Left renal pelvis (tissue), 4 donors: ENCODE results near the gene CHP2. TPM values are rescaled to one million over a fixed set of nuclear protein-coding genes. Genes with fewer than 3 reads are reported as not detected.

ENCODE experiments used
- DNase-seq, 4 donors: peaks; one replicate each; pipeline ENCODE4 v3.0.0-alpha.2; 2013; ENCODE audit warnings: low read depth in 4 of 4, low spot score in 3 of 4
- polyA plus RNA-seq, 4 donors: library from polyadenylated mRNA; unstranded; fragments of 120-200 nt; gene quantifications; one replicate each; pipeline ENCODE4 v1.2.1, GENCODE V29; 2013; ENCODE audit not compliant: insufficient read length in 4 of 4

CHP2 gene
- polyA plus RNA-seq, 4 donors, result 0.45 to 1.8 (median 1.1) TPM

GRCh38 chr16:23803591-23804123 is 48.8 kb downstream of the CHP2 start:
- no peak for DNase-seq

DNA sequence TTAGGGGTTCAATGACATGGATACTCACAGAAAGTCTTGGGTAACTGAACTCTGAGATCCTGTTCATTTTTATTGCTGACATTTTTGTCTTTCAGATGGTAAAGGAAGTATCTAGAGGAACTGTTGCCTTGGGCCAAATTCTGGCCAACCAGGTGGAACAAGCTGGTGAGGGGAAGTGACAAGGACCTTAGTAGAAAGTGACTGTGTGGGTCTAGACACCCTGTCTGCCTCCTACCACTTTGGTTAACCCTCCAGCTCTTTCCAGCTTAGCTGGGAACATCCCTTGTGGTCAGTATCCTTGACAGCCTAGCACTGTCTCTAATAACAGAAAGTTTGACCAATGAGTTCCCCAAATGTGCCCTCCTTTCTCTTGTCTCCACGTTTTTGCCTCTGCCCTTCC is 52.2 kb downstream of the CHP2 start:
- no peak for DNase-seq

Other genes starting within 250 kb of the CHP2 start
- gene GGA2, start 244.5 kb upstream of the CHP2 start, polyA plus RNA-seq, result 100 to 1,000 TPM in 3 of 4 donors, 10 to 100 TPM in 1; 96.1 to 159 (median 140) TPM
- gene EARS2, start 197.7 kb upstream of the CHP2 start, polyA plus RNA-seq, result 10 to 100 TPM; 20.4 to 28.6 (median 25.7) TPM
- 10 to 100 TPM; 72.9 to 77.5 (median 74.1) TPM for gene UBFD1, start 197.3 kb upstream of the CHP2 start, polyA plus RNA-seq
- 10 to 100 TPM; 69.9 to 99.6 (median 90.7) TPM for gene NDUFAB1, start 158.7 kb upstream of the CHP2 start, polyA plus RNA-seq
- gene PALB2, start 113.7 kb upstream of the CHP2 start, polyA plus RNA-seq, result 10 to 100 TPM; 13.4 to 21.7 (median 20.5) TPM
- 10 to 100 TPM; 48.9 to 74.1 (median 70.6) TPM for gene DCTN5, start 113.6 kb upstream of the CHP2 start, polyA plus RNA-seq
- gene PLK1, start 76.1 kb upstream of the CHP2 start, polyA plus RNA-seq, result 10 to 100 TPM; 19.4 to 27.9 (median 25.4) TPM
- 1 to 10 TPM in 1 of 4 donors, under 1 TPM in 3; 0.10 to 1.1 (median 0.36) TPM for gene ERN2, start 41.8 kb upstream of the CHP2 start, polyA plus RNA-seq
- 1 to 10 TPM; 4.2 to 7.7 (median 5.0) TPM for gene PRKCB, start 81.0 kb downstream of the CHP2 start, polyA plus RNA-seq